Peyer's patch (tissue), 4 donors: ENCODE data around the gene TST. TPM values are rescaled to one million over a fixed set of nuclear protein-coding genes. Genes with fewer than 3 reads are reported as not detected.

Experiments
- DNase-seq, 3 donors: peaks; one replicate each; pipeline ENCODE4 v3.0.0-alpha.2; 2017 to 2019
- H3K27ac ChIP-seq, 4 donors: fragments of 200-600 bp; sonication (generic); one replicate each; pipeline ENCODE4 v1.5.1; 2016 to 2019
- H3K27me3 ChIP-seq, 2 donors: fragments of 200-600 bp; sonication (generic); one replicate each; pipeline ENCODE4 v1.5.1; 2019
- H3K36me3 ChIP-seq, 3 donors: fragments of 200-600 bp; sonication (generic); one replicate each; pipeline ENCODE4 v1.5.1; 2016 to 2019
- H3K4me1 ChIP-seq, 4 donors: fragments of 200-600 bp; sonication (generic); one replicate each; pipeline ENCODE4 v1.5.1; 2016 to 2019
- H3K4me3 ChIP-seq, 4 donors: fragments of 200-600 bp; sonication (generic); 1 replicate in 3 of 4; 2 replicates in 1 of 4; pipeline ENCODE4 v1.5.1; 2016 to 2019; ENCODE audit warnings: mild to moderate bottlenecking in 1 of 4
- H3K9me3 ChIP-seq, 4 donors: fragments of 200-600 bp; sonication (generic); one replicate each; pipeline ENCODE4 v1.5.1; 2016 to 2019; ENCODE audit warnings: mild to moderate bottlenecking in 1 of 4
- CTCF ChIP-seq, 6 experiments: fragments of 450-650 bp in 4 of 6; fragments of 200-600 bp in 2 of 6; sonication (generic) in 1 of 6; IDR thresholded peaks; one replicate each; pipeline ENCODE4 v1.5.1; 2017 to 2019; ENCODE audit warnings: antibody characterized with exemption in 6 of 6, mild to moderate bottlenecking in 3 of 6, moderate library complexity in 1 of 6
- POLR2A ChIP-seq, 2 donors: fragments of 450-650 bp; IDR thresholded peaks; one replicate each; pipeline ENCODE4 v1.5.1; 2017; ENCODE audit warnings: antibody characterized with exemption in 2 of 2, mild to moderate bottlenecking in 2 of 2, moderate library complexity in 2 of 2
- total RNA-seq, 4 donors: library from RNA; depleted of rRNA; stranded (reverse); fragments of >200 nt; gene quantifications; one replicate each; pipeline ENCODE4 v1.1.0, GENCODE V29; 2016

Gene TST
- total RNA-seq, 4 donors from 2014 or later = 93.3 to 485 (median 249) TPM

DNA sequence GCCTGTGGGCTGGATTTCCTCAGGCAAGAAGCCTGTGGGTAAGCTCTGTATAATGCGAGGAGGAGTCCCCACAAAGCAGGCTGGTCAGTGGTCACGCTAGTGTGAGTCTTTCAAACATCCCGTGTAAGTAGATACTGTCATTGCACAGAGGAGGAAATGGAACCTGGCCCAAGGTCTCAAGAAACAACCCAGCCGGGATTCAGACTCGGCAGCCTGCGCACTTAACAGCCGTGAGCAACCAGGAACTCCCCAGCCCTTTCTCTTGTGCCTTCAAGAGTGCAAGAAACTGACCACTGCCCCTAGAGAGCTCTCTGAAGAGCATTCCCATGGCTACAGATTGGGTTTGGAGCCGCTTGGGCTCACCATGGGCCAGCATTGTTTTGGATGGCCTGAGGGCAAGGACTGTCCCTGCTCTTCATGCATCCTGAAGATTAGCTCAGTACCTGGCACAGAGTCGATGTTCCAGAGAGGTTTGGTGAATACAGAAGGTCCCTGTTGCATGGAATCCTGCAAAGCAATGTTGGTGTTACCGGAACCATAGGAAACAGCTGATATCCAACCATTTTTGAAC, 6.3 kb upstream of the TST start:
- H3K4me3 ChIP-seq = peak overlapping the region in 2 of 4 donors; percentile 55 to 57
- H3K9me3 ChIP-seq = no peaks in the 10 kb centered on the region
- H3K4me1 ChIP-seq = peaks cover 0 to 55% (median 3%) of the 10 kb centered on the region in 4 donors
- DNase-seq = peak in 1 of 3 donors; percentile 63
- TF ChIP-seq CTCF (IDR thresholded peaks at IDR 0.05) (no peak), POLR2A (IDR thresholded peaks at IDR 0.05) (no peak)
- no peaks in the 10 kb centered on the region for H3K27me3 ChIP-seq
- H3K36me3 ChIP-seq = peaks cover 0 to 51% (median 0%) of the 10 kb centered on the region in 3 donors
- peak overlapping the region in 3 of 4 donors; percentile 67 to 99 (median 95) for H3K27ac ChIP-seq

GRCh38 chr22:37024339-37025157, 5.3 kb upstream of the TST start:
- H3K4me1 ChIP-seq = peaks cover 0 to 58% (median 3%) of the 10 kb centered on the region in 4 donors
- H3K4me3 ChIP-seq = peak overlapping the region in 3 of 4 donors; percentile 15 to 57 (median 55)
- H3K27ac ChIP-seq = peak overlapping the region in 3 of 4 donors; percentile 67 to 99 (median 95)
- no peaks in the 10 kb centered on the region for H3K27me3 ChIP-seq
- DNase-seq = peak in 2 of 3 donors; percentile 63 to 83
- TF ChIP-seq POLR2A (IDR thresholded peaks at IDR 0.05) (peak; percentile 25 to 32), CTCF (IDR thresholded peaks at IDR 0.05) (no peak)
- no peaks in the 10 kb centered on the region for H3K9me3 ChIP-seq
- H3K36me3 ChIP-seq = peaks cover 0 to 42% (median 0%) of the 10 kb centered on the region in 3 donors

DNA sequence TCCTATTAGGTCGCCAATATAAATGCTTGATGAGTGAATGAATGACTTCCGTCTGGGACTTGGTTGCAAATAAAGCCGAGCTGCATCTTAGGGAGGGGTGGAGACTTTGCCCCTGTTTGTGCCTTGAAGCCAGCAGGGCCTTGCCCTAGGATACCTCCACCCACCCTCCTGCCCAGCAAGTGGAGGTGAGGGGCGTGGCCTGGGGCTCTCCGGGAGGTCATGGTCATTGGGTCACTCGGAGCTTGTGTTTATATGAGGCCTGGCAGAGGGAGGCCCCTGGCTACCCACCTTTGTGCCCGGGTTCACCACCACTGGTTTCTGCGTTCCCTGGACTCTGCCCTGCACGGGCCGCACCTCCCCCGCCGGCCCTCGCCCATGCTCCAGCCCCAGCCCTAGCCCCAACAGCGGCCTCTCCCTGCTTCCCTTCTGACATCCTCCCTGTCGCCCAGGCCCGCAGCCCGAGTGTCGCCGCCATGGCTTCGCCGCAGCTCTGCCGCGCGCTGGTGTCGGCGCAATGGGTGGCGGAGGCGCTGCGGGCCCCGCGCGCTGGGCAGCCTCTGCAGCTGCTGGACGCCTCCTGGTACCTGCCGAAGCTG, 4.6 kb upstream of the TST start:
- H3K27ac ChIP-seq = peak overlapping the region in 3 of 4 donors; percentile 94 to 99 (median 95)

GRCh38 chr22:37022483-37023337, 3.5 kb upstream of the TST start:
- H3K27me3 ChIP-seq = no peaks in the 10 kb centered on the region
- no peaks in the 10 kb centered on the region for H3K9me3 ChIP-seq
- H3K4me3 ChIP-seq = peak overlapping the region in 1 of 4 donors; percentile 25
- H3K4me1 ChIP-seq = peaks cover 0 to 60% (median 12%) of the 10 kb centered on the region in 4 donors
- H3K27ac ChIP-seq = peak overlapping the region in 3 of 4 donors; percentile 94 to 99 (median 95)
- TF ChIP-seq CTCF (IDR thresholded peaks at IDR 0.05) (peak in 1 of 6 experiments; percentile 3), POLR2A (IDR thresholded peaks at IDR 0.05) (peak in 1 of 2 donors; percentile 25)
- H3K36me3 ChIP-seq = peaks cover 0 to 23% (median 0%) of the 10 kb centered on the region in 3 donors
- peak in 1 of 3 donors; percentile 58 for DNase-seq

More for the DNA sequence above, 4.6 kb upstream of the TST start:
- H3K4me3 ChIP-seq = peak overlapping the region in 2 of 4 donors; percentile 55 to 57
- H3K4me1 ChIP-seq = peaks cover 0 to 58% (median 5%) of the 10 kb centered on the region in 4 donors
- H3K27me3 ChIP-seq = no peaks in the 10 kb centered on the region
- no peaks in the 10 kb centered on the region for H3K9me3 ChIP-seq
- peaks cover 0 to 35% (median 0%) of the 10 kb centered on the region in 3 donors for H3K36me3 ChIP-seq
- DNase-seq = peak in 2 of 3 donors; percentile 93 to 94
- TF ChIP-seq POLR2A (IDR thresholded peaks at IDR 0.05) (peak; percentile 37 to 57), CTCF (IDR thresholded peaks at IDR 0.05) (peak in 1 of 6 experiments; percentile 15)
